ENCODE results near the gene SDK1. TPM values are rescaled to one million over a fixed set of nuclear protein-coding genes. Genes with fewer than 3 reads are reported as not detected.

The SDK1 gene
- total RNA-seq, 1 donor from 2014 or later: 1.3 TPM

DNA sequence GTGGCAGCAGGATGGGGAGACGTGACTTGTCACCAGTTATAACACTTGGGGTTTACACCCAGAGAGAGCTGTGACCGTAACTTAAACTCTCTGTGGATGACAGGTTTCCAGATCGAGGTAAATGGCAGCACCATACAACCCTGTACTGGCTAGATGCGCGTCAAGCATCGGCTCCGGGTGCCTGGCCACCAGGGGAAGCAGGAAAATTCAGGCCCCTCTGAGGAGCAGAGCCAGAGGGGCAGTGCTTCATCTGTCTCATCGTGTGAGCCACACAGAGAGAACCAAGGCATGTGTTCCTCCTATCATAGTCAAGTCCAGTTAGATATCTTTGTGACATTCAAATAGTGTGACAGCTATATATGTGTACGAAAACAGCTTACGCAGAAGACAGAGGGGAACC is 728.9 kb downstream of the SDK1 start:
- ChIA-PET POLR2A (no interaction called here), CTCF (no interaction called here)
- no peaks in the 10 kb centered on the region for H3K4me1 Mint-ChIP-seq
- no peaks in the 10 kb centered on the region for H3K36me3 Mint-ChIP-seq (ENCODE audit: low read depth)
- no peak for ATAC-seq (ENCODE audit: low read depth)
- no peak for DNase-seq
- no peak overlapping the region for H3K4me3 Mint-ChIP-seq
- H3K9me3 Mint-ChIP-seq: no peaks in the 10 kb centered on the region
- intact Hi-C loops (cut with micrococcal nuclease): no loop called here
- no peaks in the 10 kb centered on the region for H3K27me3 Mint-ChIP-seq
- H3K27ac Mint-ChIP-seq: no peak overlapping the region
- TF ChIP-seq, protein P1, sequence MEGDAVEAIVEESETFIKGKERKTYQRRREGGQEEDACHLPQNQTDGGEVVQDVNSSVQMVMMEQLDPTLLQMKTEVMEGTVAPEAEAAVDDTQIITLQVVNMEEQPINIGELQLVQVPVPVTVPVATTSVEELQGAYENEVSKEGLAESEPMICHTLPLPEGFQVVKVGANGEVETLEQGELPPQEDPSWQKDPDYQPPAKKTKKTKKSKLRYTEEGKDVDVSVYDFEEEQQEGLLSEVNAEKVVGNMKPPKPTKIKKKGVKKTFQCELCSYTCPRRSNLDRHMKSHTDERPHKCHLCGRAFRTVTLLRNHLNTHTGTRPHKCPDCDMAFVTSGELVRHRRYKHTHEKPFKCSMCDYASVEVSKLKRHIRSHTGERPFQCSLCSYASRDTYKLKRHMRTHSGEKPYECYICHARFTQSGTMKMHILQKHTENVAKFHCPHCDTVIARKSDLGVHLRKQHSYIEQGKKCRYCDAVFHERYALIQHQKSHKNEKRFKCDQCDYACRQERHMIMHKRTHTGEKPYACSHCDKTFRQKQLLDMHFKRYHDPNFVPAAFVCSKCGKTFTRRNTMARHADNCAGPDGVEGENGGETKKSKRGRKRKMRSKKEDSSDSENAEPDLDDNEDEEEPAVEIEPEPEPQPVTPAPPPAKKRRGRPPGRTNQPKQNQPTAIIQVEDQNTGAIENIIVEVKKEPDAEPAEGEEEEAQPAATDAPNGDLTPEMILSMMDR (IDR thresholded peaks at IDR 0.05): no peak

DNA sequence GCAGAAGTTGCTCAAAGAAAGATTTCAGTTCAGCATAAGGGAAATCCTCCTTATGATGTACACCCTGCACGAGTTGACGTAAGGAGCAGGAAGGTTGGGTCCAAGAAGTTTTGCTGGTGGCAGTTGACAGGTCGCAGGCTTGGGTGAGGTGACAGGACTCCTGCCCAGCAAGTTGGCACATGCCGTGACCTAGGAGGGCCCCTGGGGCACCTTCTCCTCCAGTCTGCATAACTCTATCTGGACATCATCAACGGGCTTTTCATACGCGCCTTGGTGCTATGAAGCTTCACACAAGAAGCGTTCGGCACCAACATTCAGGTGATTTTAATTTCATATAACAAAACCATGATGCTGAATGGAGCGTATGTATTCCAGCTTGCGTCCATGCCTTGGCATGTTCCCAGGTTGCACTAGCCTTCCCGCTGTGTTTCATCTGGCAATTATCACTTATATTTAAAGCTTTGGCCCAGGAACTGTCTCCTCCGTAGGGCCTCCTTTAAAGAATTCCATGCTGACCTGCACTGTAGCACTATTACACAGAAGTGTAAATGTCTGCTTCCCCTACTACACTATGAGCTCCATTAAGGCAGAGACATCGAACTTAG is 729.4 kb downstream of the SDK1 start:
- DNase-seq (no peak), ATAC-seq (ENCODE audit: low read depth) (no peak)
- no peaks in the 10 kb centered on the region for H3K27me3 Mint-ChIP-seq
- H3K36me3 Mint-ChIP-seq (ENCODE audit: low read depth): no peaks in the 10 kb centered on the region
- no peaks in the 10 kb centered on the region for H3K4me1 Mint-ChIP-seq
- intact Hi-C loops (cut with micrococcal nuclease): no loop called here
- H3K27ac Mint-ChIP-seq: no peak overlapping the region
- ChIA-PET CTCF (no interaction called here), POLR2A (no interaction called here)
- no peaks in the 10 kb centered on the region for H3K9me3 Mint-ChIP-seq
- H3K4me3 Mint-ChIP-seq: no peak overlapping the region
- TF ChIP-seq, protein P1 (IDR thresholded peaks at IDR 0.05): no peak

- TF ChIP-seq, protein P1 (IDR thresholded peaks at IDR 0.05): no peak
- H3K4me1 Mint-ChIP-seq: no peaks in the 10 kb centered on the region
- intact Hi-C loops (cut with micrococcal nuclease): no loop called here
- no peak overlapping the region for H3K27ac Mint-ChIP-seq
- no peaks in the 10 kb centered on the region for H3K9me3 Mint-ChIP-seq
- no peak overlapping the region for H3K4me3 Mint-ChIP-seq
- DNase-seq (no peak), ATAC-seq (ENCODE audit: low read depth) (no peak)
- CTCF ChIA-PET: no interaction called here
- H3K36me3 Mint-ChIP-seq (ENCODE audit: low read depth): no peaks in the 10 kb centered on the region
- POLR2A ChIA-PET: no interaction called here
- no peaks in the 10 kb centered on the region for H3K27me3 Mint-ChIP-seq
Observed at GRCh38 chr7:4033996-4034395, 732.9 kb downstream of the SDK1 start.

DNA sequence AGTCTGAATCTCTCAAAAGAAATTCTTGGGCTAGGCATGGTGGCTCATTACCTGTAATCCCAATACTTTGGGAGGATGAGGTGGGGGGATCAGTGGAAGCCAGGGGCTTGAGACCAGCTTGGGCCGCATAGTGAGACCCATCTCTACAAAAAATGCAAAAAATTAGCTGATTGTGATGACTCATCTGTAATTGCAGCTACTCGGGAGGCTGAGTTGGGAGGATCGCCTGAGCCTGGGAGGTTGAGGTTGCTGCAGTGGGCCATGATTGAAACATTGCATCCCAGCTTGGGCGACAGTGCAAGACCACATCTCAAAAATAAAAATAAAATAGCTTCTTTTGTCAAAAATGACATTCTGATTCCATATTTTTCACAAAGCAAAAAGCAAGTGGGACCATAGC is 736.3 kb downstream of the SDK1 start:
- H3K27me3 Mint-ChIP-seq: no peaks in the 10 kb centered on the region
- H3K27ac Mint-ChIP-seq: no peak overlapping the region
- TF ChIP-seq, protein P1 (IDR thresholded peaks at IDR 0.05): no peak
- no peak overlapping the region for H3K4me3 Mint-ChIP-seq
- DNase-seq (no peak), ATAC-seq (ENCODE audit: low read depth) (no peak)
- peaks cover 2% of the 10 kb centered on the region for H3K9me3 Mint-ChIP-seq
- ChIA-PET CTCF (no interaction called here), POLR2A (no interaction called here)
- H3K36me3 Mint-ChIP-seq (ENCODE audit: low read depth): no peaks in the 10 kb centered on the region
- intact Hi-C loops (cut with micrococcal nuclease): no loop called here
- H3K4me1 Mint-ChIP-seq: no peaks in the 10 kb centered on the region

- no peak overlapping the region for H3K4me3 Mint-ChIP-seq
- H3K27me3 Mint-ChIP-seq: no peaks in the 10 kb centered on the region
- TF ChIP-seq, protein P1 (IDR thresholded peaks at IDR 0.05): no peak
- POLR2A ChIA-PET: no interaction called here
- ATAC-seq (ENCODE audit: low read depth) (no peak), DNase-seq (no peak)
- intact Hi-C loops (cut with micrococcal nuclease): no loop called here
- no peaks in the 10 kb centered on the region for H3K4me1 Mint-ChIP-seq
- CTCF ChIA-PET: no interaction called here
- no peak overlapping the region for H3K27ac Mint-ChIP-seq
- peaks cover 2% of the 10 kb centered on the region for H3K9me3 Mint-ChIP-seq
- no peaks in the 10 kb centered on the region for H3K36me3 Mint-ChIP-seq (ENCODE audit: low read depth)
Observed at GRCh38 chr7:4037877-4038276, 736.8 kb downstream of the SDK1 start.

All from activated B cell treated with CpG ODN at 0.5 μM for 24 hours (primary cell).